GM18519 (cell line): ENCODE measurements around the gene DLG2.
"Not testable (repeated sequence)": the region's sequence is repeated elsewhere in the genome, so short reads cannot be mapped to it uniquely, and the experiment has no call there.

Source experiments
- ATAC-seq: cut with Tn5 transposase; IDR thresholded peaks from one replicate; pipeline ENCODE4 v1.9.1; 2021; ENCODE audit warnings: mild to moderate bottlenecking, moderate library complexity; ENCODE audit not compliant: unreplicated experiment, low FRiP score

Gene DLG2

DNA sequence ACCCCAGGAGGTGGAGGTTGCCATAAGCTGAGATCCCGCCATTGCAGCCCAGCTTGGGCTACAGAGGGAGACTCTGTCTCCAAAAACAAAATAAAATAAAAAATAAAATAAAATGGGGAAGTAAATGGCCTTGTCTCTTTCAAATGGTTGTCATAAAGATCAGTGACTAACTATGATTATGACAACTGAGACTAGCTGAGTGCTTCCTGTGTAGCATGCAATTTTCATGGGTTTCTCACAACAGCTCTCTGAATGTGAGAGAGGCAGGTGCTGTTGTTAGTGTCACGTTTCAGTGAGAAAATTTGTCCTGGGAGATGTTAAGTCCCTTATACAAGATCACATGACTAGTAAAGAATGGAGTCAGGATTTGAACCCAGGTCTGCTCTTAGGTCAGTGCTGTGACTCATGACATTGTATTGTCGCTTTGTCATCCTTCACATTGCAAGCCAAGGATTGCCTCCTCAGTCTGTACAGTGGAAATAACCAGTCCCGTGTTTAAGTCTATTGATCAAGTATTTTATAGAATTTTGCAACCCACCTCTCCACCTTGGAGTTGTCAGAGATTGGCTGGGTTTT, 2177.7 kb downstream of the DLG2 start:
- no peak for ATAC-seq

DNA sequence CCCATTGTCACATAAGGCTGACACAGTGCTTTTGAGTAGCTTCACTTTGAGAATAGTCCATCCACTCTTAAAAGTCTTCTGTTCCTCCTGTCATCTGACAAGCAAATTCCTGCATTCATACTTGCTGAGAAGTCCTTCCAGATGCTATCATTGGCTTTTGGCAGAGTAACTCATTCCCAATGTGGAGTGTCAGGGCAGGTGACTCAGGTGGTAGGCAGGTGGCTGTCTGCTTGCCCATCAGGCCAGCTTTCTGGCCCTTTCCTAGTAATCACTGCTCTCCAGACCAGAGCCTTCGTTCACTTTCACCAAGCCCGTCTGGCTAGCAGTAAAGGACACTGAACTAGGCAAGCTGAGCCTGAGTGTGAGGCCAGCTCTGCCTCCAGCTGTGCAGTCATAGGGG, 2178.5 kb downstream of the DLG2 start:
- no peak for ATAC-seq

GRCh38 chr11:83443880-83444279, 2183.3 kb downstream of the DLG2 start:
- ATAC-seq: not testable (repeated sequence)

DNA sequence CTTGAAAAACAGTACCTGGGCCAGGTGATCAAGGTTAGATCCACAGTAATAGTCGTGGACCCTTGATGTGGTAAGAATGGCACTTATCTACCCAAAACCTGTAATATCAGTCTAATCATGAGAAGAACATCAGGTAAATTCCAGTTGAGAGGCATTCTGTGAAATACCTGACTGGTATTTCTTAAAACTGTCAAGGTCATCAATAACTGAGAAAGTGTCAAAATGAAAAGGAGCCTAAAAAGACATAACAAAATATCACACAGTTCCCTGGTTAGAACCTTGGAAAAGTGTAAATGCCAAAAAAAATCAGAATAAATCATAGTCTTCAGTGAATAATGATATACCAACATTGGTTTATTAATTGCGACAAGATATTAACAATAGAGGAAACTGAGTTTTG, 2185.5 kb downstream of the DLG2 start:
- ATAC-seq: no peak

DNA sequence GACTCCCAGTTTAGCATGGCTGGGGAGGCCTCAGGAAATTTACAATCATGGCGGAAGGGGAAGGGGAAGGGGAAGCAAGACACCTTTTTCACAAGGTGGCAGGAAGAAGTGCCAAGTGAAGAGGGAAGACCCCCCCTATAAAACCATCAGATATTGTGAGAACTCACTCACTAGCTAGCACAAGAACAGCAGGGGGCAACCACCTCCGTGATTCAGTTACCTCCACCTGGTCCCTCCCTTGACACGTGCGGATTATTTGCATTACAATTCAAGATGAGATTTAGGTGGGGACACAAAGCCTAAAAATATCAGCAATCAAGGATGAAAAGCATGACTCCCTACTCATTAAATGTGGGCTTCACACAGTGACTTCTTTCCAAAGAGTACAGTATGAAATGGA, 2186.0 kb downstream of the DLG2 start:
- ATAC-seq: no peak

GRCh38 chr11:83438438-83438837, 2188.7 kb downstream of the DLG2 start:
- no peak for ATAC-seq

DNA sequence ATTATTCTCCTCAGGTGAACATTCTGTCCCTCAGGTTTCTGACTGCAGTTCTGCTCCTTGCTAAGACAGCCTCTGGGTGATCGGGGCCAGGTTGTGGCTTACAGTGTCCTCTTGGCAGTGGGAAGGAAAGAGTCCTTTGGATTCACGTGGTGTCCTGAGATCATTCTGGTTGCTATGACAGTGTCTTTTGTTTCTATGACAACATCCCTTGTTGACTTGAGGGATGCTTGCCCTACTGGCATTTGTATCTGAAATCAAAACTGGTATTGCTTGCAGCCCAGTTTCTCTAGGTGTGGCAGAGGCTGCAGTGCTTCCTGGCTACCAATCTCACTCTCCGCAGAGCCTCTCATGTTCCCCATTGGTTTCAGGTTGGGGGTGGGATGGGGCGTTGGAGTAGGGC, 2189.2 kb downstream of the DLG2 start:
- ATAC-seq: no peak

DNA sequence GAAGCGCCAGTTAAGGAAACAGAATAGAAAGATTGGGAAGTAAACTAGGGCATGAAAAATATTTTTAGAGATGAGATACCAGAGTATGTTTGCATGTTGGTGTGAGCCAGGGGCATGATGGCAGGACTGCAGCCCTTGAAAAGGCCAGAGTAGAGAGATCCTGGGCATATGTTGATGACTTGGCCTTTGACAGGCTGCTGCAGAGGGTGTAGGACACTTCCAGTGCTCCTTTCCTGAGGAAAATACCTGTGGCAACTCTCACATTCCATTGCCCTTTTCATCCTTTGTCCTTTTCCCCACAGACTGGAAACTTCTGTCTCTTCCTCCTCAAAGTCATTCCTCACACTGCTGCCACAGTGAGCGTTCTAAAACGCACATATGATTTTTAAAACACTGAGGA, 2190.3 kb downstream of the DLG2 start:
- ATAC-seq: no peak

- not testable (repeated sequence) for ATAC-seq
Observed at GRCh38 chr11:83434812-83435211, 2192.3 kb downstream of the DLG2 start.

DNA sequence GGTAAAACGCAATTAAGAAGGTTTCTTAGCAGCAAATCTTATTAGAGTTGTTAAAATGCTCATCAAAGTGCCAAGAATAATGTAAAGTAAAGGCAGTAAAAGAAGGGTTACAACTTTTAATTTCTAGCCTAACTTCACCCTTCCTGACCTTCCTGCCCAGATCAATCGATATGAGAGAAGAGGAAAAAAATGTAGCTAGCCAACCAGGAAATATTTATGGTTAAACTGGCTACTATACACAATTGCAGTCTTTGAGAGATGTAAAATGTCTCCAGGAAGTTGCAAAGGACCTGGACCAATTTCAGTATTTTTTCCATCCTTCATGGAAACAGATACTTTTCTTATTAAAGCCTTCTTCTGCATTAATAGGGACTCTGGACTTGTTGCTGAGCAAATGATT, 2199.2 kb downstream of the DLG2 start:
- no peak for ATAC-seq

- ATAC-seq: no peak
Observed at GRCh38 chr11:83427501-83427900, 2199.6 kb downstream of the DLG2 start.

- ATAC-seq: no peak
Observed at GRCh38 chr11:83425137-83425466, 2202.0 kb downstream of the DLG2 start.

- ATAC-seq: no peak
Observed at GRCh38 chr11:83424376-83425136, 2202.6 kb downstream of the DLG2 start.

DNA sequence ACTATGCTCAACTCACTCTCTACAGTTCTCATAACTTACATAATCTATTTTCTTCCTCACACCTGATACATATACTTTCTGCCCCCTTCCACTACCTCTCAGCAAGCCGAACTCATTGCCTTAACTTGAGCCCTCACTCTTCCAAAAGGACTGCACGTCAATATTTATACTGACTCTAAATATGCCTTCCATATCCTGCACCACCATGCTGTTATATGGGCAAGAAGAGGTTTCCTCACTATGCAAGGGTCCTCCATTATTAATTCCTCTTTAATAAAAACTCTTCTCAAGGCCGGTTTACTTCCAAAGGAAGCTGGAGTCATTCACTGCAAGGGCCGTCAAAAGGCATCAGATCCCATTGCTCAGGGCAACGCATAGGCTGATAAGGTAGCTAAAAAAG, 2204.5 kb downstream of the DLG2 start:
- ATAC-seq: not testable (repeated sequence)

- no peak for ATAC-seq
Observed at GRCh38 chr11:83410605-83411565, 2216.3 kb downstream of the DLG2 start.

GRCh38 chr11:83409891-83410290, 2217.3 kb downstream of the DLG2 start:
- ATAC-seq: no peak

GRCh38 chr11:83409476-83409875, 2217.7 kb downstream of the DLG2 start:
- no peak for ATAC-seq

- ATAC-seq: no peak
Observed at GRCh38 chr11:83408946-83409345, 2218.2 kb downstream of the DLG2 start.
